Tongue (tissue), 2 donors: Measurements from ENCODE around the gene SLC25A17. TPM values are rescaled to one million over a fixed set of nuclear protein-coding genes. Genes with fewer than 3 reads are reported as not detected.
"Not testable (repeated sequence)": the region's sequence is repeated elsewhere in the genome, so short reads cannot be mapped to it uniquely, and the experiment has no call there.

Experiments
- DNase-seq: peaks from one replicate; pipeline ENCODE4 v3.0.0-alpha.2; 2015
- total RNA-seq: library from RNA; depleted of rRNA; stranded (reverse); fragments of >200 nt; gene quantifications from one replicate; pipeline ENCODE4 v1.2.3, GENCODE V29; 2014

The SLC25A17 gene
- total RNA-seq, 1 donor from 2014 or later, result 14.2 TPM

DNA sequence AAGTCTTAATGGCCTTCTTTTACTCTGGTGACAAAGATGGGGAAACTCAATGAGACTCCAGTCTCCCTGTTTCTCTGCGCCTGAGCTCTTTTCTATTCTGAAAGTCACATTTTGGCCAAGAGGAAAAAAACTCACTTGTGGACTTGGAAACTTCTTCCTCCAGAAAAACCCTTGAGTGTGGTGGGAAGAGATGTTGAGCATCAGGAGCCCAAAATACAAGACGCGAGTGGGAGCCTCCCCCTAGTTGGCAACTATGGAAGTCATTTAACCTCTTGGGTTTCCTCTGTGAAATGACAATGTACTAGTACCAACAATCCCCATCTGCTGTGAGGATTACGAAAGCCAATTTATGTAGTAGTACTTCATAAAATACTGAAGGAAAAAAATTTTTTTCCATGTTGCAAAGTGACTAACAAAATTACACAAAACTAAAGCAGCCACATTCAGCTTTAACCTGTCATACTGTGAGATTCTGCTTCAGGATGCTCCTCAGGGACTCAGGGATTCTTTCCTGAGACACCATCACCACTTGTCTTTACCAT is 524 bp upstream of the SLC25A17 start:
- no peak for DNase-seq

DNA sequence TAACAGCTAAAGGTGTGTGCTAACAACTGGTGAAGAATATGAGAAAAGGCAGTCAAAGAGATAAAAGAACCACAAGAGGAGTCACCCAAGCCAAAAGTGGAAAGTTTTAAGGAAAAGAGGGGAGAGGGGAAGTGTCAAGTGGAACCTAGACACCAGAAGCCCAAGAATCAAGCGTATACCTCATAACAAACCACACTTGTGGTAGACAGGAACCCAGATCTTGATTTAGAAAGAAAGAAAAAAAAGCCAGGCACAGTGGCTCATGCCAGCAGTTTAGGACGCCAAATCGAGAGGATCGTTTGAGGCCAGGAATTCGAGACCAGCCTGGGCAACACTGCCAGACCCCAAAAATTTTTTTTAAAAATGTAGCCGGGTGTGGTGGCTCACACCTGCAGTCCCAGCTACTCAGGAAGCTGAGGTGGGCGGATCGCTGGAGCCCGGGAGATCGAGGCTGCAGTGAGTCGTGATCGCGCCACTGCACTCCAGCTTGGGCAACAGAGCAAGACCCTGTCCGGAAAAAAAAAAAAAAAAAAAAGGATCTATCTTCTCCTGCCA is 877 bp downstream of the SLC25A17 start:
- no peak for DNase-seq

DNA sequence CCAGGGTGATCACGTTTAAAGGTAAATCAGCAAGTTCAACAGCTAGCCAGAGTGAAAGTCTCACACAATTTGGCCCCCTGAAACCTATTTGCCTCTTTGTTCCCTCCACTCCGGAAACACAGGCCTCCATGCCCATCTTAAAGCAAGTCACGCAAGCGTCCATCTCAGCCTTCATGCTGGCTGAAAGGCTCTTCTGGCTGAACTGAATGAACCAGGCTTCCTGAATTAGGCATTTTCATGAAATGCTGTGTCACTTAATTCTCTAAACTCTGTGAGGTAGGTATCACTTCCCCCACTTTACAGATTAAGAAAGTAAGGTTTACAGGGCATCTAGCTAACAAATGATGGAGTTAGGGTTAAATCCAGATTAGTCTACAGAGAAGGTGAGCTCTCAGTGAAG is 1.4 kb downstream of the SLC25A17 start:
- no peak for DNase-seq

DNA sequence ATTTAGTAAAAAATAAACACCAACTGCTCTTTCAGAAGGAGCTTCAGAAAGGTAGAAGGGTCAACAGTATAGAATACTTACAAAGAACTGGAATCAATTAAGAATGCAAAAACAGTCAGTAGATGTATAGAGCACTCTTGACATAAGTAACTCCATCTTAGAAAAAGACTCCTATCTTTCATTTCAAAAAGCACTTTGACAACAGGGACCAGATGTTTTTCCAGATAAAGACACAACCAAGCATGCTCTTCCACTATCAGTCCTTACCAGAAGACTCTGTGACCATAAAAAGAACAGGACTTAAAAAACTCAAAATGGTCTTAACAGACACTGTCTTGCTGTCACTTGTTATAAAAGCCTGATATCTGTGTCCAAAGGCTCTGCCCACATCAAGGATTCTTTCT is 5.2 kb downstream of the SLC25A17 start:
- DNase-seq, result no peak

DNA sequence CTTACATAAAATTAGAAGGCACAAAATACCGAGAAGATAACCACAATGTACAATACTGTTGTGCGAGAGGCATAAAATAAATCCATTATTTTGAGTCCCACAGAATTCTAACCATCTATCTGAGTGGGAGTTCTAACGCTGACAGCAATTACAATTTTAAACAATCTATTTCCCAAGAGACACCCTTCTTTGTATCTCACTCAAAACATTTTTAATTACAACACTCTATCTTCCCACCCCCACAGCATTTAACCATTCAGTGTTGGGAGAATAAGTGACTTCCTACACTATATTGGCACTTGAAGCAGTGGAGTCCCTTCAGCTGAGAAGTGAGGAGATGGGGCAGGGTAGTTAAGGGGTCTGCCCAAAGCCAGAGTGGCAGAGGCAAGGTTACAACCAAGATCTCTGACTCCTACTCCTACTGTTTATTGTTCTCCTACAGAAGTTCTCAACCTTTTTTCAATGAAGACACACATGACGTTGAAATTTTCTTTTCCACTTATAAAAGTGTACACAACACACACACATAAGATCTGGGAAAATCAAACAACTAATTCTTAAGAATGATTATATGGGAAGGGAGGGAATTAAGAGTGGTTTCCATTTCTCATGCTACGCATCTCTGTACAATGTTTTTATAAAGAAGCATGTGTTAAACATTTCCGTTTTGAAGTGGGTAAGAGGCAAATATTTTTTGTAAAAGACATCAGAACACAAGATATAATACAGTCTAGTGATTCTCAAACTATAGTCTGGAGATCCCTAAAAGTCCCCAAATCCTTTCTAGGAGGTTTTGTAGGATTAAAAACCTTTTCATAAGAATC is 10.9 kb downstream of the SLC25A17 start:
- no peak for DNase-seq

DNA sequence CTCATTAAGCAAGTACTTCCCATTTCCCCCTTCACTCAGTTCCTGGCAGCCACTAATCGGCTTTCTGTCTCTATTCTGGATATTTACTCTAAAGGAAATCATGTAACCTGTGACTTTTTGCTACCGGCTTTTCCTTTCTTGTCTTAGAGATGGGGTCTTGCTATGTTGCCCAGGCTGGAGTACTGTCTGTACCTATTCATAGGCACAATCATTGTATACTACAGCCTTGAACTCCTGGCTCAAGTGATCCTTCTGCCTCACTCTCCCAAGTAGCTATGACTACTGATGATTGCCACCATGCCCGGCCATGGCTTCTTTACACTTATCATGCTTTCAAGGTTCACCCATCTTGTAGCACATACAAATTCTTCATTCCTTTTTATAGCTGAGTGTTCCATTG is 12.4 kb downstream of the SLC25A17 start:
- no peak for DNase-seq

DNA sequence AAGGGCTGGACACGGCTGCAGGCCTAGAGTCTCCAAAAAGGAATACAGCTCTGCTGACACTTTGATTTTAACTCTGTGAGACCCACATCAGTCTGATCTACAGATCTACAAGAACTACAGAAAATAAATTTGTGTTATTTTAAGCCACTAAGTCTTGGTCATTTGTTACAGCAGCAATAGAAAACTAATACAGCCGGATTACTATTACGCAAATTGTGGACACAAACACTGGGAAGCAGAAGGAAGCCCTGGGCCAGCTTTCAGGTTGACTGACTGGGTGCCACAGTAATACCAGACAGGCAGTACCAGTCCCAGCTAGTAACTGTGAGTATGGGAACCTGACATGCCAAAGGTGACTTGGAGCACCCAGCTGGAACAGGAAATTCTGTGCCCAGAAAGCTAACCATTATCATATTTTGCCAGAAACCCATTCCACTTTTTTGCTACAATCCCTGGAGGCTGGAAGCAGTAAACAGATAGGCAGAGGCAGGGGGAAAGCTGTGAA is 13.4 kb downstream of the SLC25A17 start:
- DNase-seq, result no peak

DNA sequence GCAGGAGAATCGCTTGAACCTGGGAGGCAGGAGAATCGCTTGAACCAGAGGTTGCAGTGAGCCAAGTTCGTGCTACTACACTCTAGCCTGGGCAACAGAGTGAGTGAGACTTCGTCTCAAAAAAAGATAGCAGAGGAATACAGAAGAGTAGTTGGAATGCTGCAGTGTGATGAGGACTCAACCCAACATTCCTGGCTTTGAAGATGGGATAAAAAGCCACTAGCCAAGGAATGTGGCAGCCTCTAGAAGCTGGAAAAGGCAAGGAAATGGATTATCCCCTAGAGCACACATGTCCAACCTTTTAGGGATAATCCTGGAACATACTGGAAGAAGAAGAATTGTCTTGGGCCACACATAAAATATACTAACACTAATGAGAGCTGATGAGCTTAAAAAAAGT is 13.9 kb downstream of the SLC25A17 start:
- no peak for DNase-seq

DNA sequence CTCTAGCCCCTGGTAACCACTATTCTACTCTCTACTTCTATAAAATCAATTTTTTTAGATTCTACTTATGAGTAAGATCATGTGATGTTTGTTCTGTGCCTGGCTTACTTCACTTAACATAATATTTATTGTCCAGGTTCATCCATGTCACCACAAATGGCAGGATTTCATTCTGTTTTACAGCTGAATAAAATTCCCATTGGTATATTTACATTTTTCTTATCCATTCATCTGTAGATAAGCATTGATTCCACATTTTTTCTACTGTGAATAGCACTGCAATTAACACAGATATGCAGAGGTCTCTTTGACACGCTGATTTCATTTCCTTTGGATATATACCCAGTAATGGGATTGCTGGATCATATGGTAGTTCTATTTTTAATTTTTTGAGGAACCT is 15.8 kb downstream of the SLC25A17 start:
- no peak for DNase-seq

DNA sequence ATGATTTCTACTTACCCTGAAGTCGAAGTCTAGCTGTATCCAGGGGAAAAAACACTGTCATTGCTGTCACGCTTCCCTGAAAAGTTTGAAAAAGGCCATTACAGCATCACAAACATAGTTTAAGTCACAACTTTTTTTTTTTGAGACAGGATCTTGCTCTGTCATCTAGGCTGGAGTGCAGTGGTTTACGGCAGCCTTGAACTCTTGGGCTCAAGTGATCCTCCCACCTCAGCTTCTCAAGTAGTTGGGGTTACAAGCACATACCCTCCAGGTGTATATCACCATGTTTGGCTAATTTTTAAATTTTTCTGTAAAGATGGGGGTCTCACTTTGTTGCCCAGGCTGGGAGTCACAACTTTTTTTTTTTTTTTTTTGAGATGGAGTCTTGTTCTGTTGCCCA is 20.1 kb downstream of the SLC25A17 start:
- DNase-seq, result no peak

DNA sequence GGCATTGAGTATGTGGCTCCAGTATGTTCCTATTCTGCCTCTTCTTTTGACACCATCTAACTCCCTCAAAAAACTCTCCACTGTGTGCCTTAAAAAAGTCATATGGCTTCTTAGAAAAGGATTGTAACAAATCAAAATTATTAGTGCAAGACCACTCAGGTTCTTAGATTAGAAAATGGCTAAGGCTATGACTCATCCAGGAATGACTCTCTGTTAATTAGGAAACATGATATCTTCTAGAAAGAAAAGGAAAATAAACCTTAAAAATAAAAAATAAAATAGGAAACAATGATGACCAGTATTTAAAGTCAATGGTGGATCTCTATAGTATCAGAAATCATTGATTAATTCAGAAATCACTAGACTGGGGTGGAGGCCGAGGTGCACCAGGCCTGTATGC is 21.7 kb downstream of the SLC25A17 start:
- no peak for DNase-seq

DNA sequence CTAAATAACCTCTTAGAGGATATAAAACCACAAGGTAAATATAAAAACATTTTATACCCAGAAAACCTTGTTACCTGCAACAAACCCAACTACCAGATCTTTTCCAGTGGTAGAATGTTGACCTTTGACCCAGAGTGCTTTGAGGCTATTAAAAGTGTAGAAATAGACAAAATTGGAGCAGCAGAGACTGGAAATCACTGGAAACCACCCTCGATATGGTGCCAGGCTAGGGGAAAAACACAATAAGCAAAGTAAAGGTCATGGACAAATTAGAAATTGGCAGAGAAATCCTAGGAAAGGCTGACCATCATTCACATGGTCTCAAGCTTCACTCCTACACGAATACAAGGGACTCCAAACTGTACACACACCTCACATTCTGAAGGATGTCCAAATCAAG is 26.7 kb downstream of the SLC25A17 start:
- DNase-seq, result no peak

DNA sequence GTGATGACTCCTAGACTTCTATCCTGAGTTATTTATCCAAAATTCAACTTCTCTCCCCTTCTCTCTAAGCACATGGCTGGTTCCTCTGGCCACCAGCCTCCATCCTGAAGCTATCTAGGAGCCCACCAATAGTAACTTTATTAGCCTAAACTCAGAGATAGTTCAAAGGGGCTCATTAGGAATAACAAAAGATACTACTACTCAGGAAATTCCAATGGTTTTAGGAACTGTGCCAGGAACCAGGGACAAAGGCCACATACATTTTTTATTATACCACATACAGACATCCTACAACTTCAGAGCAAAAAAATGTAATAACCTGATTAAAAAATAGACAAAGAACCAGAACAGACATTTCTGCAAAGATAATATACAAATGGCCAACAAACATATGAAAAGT is 27.9 kb downstream of the SLC25A17 start:
- no peak for DNase-seq

DNA sequence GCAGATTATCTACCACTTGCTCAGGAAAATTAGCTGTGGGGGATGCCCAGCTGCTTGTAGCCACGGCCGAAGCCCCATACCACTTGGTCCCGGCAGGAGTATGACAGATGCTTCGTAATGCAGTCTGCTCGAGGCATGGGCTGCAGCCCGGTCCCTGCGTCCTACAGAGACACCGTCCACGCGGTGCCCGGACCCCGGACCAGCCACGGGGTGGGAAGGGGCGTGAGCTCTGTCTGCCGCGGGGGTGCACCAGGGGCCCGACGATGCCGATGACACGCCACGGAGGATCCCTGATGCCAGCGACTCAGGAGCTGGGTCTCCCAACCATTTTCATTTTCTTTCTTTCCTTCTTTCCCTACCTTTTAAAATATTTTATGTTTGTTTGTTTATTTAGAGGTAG is 30.0 kb downstream of the SLC25A17 start:
- no peak for DNase-seq

DNA sequence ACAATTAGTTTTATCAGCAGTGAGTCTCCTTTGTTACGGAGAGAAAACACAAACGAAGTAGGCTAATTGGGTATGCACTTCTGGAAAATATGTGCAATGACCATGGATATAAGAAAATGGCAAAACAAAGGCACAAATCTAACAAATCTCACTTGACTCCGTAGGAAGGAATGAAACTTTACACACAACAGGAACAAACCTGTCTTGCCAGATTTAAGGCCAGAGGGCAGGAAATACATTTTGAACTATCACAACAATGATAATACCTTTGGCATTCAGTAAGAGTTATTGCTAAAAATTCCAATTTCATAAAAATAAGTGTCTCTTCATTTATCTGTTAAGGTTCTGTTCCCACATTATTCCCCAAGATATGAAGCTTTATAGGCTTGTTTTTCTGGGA is 36.6 kb downstream of the SLC25A17 start:
- DNase-seq, result peak; percentile 30

DNA sequence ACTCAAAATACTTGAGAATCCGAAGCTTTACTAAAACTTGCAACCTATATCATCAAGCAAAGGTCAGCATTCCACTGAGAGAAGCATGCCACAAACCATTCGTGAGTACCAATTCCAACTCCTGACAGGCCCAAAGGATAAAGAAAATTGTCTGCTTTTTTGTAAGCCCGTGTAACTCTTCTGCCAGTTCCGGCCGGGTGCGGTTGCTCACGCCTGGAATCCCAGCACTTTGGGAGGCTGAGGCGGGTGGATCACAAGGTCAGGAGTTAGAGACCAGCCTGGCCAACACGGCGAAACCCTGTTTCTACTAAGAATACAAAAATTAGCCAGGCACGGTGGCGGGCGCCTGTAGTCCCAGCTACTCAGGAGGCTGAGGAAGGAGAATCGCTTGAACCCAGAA is 37.4 kb downstream of the SLC25A17 start:
- DNase-seq, result not testable (repeated sequence)

DNA sequence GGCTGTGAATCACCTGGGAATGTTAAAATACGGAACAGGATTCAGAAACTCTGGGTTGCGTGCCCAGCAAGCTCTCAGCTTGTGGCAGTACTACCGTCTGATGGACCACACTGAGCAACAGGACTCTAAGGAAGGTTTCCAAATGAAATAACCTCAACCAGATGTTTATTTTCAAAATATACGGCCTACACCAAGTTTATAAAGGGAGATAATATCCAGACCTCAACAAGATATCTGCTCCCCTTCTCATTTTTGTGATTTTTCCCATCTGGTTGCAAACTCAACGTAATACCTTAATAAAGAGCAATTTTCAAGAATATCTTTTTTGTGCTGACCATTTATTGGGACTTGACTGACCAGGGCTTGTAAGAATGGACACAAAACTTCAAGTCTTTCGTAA is 49.4 kb downstream of the SLC25A17 start:
- no peak for DNase-seq

DNA sequence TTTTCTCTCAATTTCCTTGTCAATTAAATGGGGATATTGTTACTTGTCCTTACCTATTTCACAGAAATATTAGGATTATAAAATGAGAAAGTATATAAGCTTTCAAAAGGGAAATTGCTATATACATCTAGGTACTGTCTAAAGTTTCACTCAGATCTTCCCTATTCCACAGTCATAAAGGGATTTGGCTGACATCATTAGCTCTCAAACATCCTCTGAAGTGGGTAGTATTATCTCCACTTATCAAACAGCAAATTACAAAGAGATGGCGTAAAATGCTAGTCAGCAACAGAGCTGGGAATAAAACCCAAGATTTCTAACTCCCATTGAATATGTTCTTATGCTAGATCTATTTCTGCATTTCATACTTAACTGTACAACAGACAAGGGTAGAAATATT is 50.9 kb downstream of the SLC25A17 start:
- DNase-seq, result no peak

DNA sequence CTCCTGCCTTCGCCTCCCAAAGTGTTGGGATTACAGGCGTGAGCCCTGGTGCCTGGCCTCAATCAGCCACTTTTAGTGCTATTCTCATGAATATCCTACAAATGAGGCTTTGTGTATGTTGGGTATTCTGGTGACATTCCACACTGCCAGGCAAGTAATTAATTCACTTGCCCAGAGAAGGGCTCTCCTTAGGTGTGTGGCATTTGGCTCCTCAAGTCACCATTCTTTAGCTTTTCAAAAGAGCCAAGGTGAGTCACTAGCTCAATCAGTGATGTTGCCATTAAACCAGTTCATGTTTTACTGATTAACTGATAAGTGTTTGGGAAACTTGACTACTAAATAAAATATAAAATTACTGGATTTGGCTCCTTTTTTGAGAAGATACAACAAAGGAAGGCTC is 52.2 kb downstream of the SLC25A17 start:
- DNase-seq, result no peak

DNA sequence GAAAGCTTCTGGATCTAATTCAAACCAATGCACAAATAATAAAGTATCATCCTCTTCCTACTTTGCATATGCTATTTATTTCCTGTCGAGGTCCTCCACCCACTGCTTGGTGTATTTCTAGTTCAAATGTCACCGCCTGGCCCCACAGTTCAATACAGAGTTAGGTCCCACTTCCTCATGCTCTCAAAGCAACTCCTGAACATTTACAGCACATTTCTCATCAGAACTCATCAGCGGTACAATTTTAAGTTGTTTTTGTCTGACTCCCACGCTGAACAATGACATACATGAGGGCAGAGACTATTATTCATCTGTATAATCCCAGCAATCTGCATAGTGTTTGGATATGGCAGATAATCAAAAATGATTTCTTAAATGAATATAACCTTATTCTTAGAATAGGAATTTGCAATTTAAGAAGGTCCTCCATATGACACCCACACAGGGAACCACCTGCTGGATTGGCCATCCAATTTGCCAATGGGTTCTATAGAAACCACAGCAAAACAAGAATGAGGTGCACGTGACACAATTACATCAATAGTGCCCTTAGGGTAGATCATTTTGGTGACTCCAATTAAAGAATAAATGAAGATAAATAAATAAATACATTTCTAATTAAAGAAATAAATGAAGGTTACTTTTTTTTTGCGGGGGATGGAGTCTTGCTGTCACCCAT is 54.2 kb downstream of the SLC25A17 start:
- DNase-seq, result no peak

DNA sequence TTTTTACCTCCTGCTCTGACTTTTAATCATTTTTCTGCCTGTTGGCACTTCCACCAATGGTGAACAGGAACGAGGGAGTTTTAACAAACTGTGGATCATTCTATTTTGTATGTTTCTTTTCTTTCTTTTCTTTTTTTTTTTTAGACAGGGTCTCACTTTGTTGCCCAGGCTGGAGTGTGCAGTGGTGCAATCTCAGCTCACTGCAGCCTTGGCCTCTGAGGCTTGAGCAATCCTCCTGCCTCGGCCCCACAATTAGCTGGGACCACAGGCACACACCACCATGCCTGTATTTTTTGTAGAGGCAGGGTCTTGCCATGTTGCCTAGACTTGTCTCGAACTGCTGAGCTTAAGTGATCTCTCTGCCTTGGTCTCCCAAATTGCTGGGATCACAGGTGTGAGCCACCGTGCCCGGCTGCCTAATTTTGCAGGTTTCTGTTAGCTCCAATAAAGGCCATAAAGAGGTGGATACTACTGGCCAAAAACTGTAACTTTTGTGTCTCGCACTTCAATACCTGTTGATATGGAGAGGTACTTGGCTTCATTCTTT is 59.8 kb downstream of the SLC25A17 start:
- no peak for DNase-seq

DNA sequence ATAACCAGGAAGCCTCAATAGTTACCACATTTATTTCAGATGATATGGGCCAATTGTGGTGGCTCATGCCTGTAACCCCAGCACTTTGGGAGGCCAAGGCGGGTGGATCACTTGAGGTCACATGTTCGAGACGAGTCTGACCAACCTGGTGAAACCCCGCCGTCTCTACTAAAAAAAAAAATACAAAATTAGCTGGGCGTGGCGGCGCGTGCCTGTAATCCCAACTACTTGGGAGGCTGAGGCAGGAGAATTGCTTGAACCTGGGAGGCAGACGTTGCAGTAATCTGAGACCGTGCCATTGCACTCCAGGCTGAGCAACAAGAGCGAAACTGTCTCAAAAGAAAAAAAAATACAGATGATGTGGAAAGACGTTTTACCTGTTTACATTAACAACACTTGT is 60.3 kb downstream of the SLC25A17 start:
- DNase-seq, result not testable (repeated sequence)

DNA sequence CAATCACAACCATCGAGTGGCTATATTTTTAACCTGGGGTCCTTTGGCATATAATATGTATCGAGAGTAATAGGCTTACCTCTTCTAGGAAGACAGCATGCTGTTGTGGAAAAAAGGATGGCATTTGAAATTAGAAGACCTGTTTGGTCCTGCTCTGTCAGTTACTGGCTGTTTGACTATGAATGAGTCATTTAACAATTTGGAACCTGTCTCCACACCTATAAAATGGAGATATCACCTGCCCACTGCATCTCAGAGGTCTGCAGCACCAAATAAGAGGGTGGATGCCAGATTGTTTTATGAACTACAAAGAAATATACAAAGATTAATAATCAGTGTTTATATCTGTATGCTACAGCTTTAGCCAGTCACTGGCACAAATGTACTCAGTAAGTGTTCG is 60.8 kb downstream of the SLC25A17 start:
- DNase-seq, result no peak
